K562 (cell line): ENCODE results near the gene DOCK3. TPM values are rescaled to one million over a fixed set of nuclear protein-coding genes. Genes with fewer than 3 reads are reported as not detected.

ENCODE experiments used
- ATAC-seq: fragments of 200-7000 bp; cut with Tn5 transposase; 3 replicates; pipeline ENCODE4 v1.9.1; 2020; ENCODE audit warnings: moderate library complexity
- BruUV-seq: library from RNA; stranded (reverse); fragments of 400-500 nt; replicated peaks from 2 replicates; lab custom pipeline; 2021; lab: Mats Ljungman, UMichigan
- CTCF ChIA-PET: fragments of 300-600 bp; formaldehyde crosslinking; extraction: SDS; loops from one replicate; lab custom pipeline; 2021; ENCODE audit warnings: low intra/inter-chr PET ratio; lab: Yijun Ruan, JAX
- POLR2A ChIA-PET: fragments of 300-600, 350-650 bp; sonication (Branson Sonifier 250); formaldehyde crosslinking; extraction: SDS; loops from one replicate; lab custom pipeline; 2021; ENCODE audit warnings: antibody characterized with exemption, inconsistent platforms; lab: Yijun Ruan, JAX
- DNase-seq, 4 experiments: peaks; one replicate each; pipeline versions ENCODE4 v3.0.0 to v3.0.0-alpha.2; 2011 to 2018; ENCODE audit warnings: low spot score in 3 of 4, mixed read lengths in 3 of 4; ENCODE audit errors: extremely low read depth in 1 of 4
- FAIRE-seq: peaks from 2 replicates; lab custom pipeline; 2011; peaks lifted over from hg19 to GRCh38; lab: Jason Lieb, UNC
- H2AFZ ChIP-seq: 2 replicates; pipeline ENCODE4 v1.6.0; 2011; ENCODE audit warnings: low read depth, low read length, control low read depth, inconsistent platforms
- H3K27ac ChIP-seq: fragments of 200-600 bp; 3 replicates; pipeline ENCODE4 v1.8.0; 2011; ENCODE audit warnings: low read depth, mild to moderate bottlenecking, control low read depth, inconsistent platforms, low read length, moderate library complexity, mixed read lengths; ENCODE audit errors: extremely low read depth
- H3K27me3 ChIP-seq, 2 experiments: fragments of 300-600 bp in 1 of 2; 2 replicates in 1 of 2; 3 replicates in 1 of 2; pipeline versions ENCODE4 v1.6.0 to v1.8.0; 2011; ENCODE audit warnings: inconsistent platforms in 2 of 2, low read length in 2 of 2, mild to moderate bottlenecking in 1 of 2, mixed read lengths in 1 of 2, moderate library complexity in 1 of 2; ENCODE audit not compliant: control insufficient read depth in 2 of 2, insufficient read depth in 2 of 2
- H3K36me3 ChIP-seq: fragments of 300-600 bp; 3 replicates; pipeline ENCODE4 v1.8.0; 2011; ENCODE audit warnings: mild to moderate bottlenecking, low read length, inconsistent platforms; ENCODE audit not compliant: control insufficient read depth, insufficient read depth
- H3K4me1 ChIP-seq, 2 experiments: fragments of 200-600 bp in 1 of 2; replicated peaks in 1 of 2; 2 replicates in 1 of 2; 3 replicates in 1 of 2; pipeline versions ENCODE4 v1.5.1 to v1.8.0; 2011; ENCODE audit warnings: inconsistent platforms in 2 of 2, low read length in 2 of 2, mild to moderate bottlenecking in 1 of 2, mixed read lengths in 1 of 2, moderate library complexity in 1 of 2; ENCODE audit not compliant: control insufficient read depth in 2 of 2, insufficient read depth in 2 of 2
- H3K4me2 ChIP-seq: 2 replicates; pipeline ENCODE4 v1.6.1; 2011; ENCODE audit warnings: low read length, control low read depth, inconsistent platforms, mixed read lengths; ENCODE audit not compliant: insufficient read depth
- H3K4me3 ChIP-seq: fragments of 200-600 bp; sonication (generic), shearing (Covaris generic); 2 replicates; pipeline ENCODE4 v1.5.1; 2016; ENCODE audit warnings: control low read depth, inconsistent platforms
- H3K79me2 ChIP-seq: fragments of 200-600 bp; 3 replicates; pipeline ENCODE4 v1.8.0; 2011; ENCODE audit warnings: low read length, inconsistent platforms; ENCODE audit not compliant: control insufficient read depth, insufficient read depth
- H3K9ac ChIP-seq, 2 experiments: 2 replicates each; pipeline versions ENCODE4 v1.6.0 to v1.6.1; 2011; ENCODE audit warnings: low read depth in 2 of 2, low read length in 2 of 2, control low read depth in 1 of 2, inconsistent platforms in 1 of 2, mild to moderate bottlenecking in 1 of 2, mixed read lengths in 1 of 2; ENCODE audit not compliant: insufficient read depth in 1 of 2
- H3K9me1 ChIP-seq: one replicate; pipeline ENCODE4 v1.6.0; 2011; ENCODE audit warnings: inconsistent platforms, mild to moderate bottlenecking, low read length, moderate library complexity; ENCODE audit not compliant: control insufficient read depth, insufficient read depth
- H3K9me3 ChIP-seq: replicated peaks from 2 replicates; pipeline ENCODE4 v1.5.1; 2011; ENCODE audit warnings: low read depth, low read length, inconsistent platforms; ENCODE audit not compliant: control insufficient read depth, insufficient read depth
- H4K20me1 ChIP-seq: replicated peaks from 2 replicates; pipeline ENCODE4 v1.6.1; 2011; ENCODE audit warnings: low read length, inconsistent platforms, mixed read lengths; ENCODE audit not compliant: control insufficient read depth, insufficient read depth
- EWSR1 ChIP-seq: fragments of 450-650 bp; IDR thresholded peaks from 2 replicates; pipeline ENCODE4 v1.6.1; 2018; ENCODE audit warnings: borderline replicate concordance, mild to moderate bottlenecking, low read depth, moderate library complexity; ENCODE audit not compliant: partially characterized antibody
- GATAD2A ChIP-seq: fragments of 450-650 bp; IDR thresholded peaks from 2 replicates; pipeline ENCODE4 v1.6.1; 2017
- KLF13 ChIP-seq: fragments of 450-650 bp; IDR thresholded peaks from 2 replicates; pipeline ENCODE4 v1.6.1; 2016; ENCODE audit warnings: missing genetic modification characterization, low read depth, mild to moderate bottlenecking, missing compliant biosample characterization, moderate library complexity, borderline replicate concordance
- NONO ChIP-seq, 2 experiments: fragments of 200-400 bp in 1 of 2; fragments of 450-650 bp in 1 of 2; formaldehyde crosslinking in 1 of 2; IDR thresholded peaks; 2 replicates each; pipeline ENCODE4 v1.6.1; 2017; ENCODE audit warnings: low read depth in 2 of 2, mild to moderate bottlenecking in 2 of 2, moderate library complexity in 2 of 2, low read length in 1 of 2
- STAT5A ChIP-seq: IDR thresholded peaks from 2 replicates; pipeline ENCODE4 v1.6.1; 2012; ENCODE audit warnings: low read length, inconsistent platforms, borderline replicate concordance
- TAF1 ChIP-seq: IDR thresholded peaks from 2 replicates; pipeline ENCODE4 v1.6.1; 2011; ENCODE audit warnings: mild to moderate bottlenecking, low read length, moderate library complexity; ENCODE audit not compliant: insufficient read depth, control insufficient read depth, severe bottlenecking; ENCODE audit errors: extremely low read depth
- ZNF561 ChIP-seq: fragments of 450-650 bp; formaldehyde crosslinking; conservative IDR thresholded peaks from 2 replicates; pipeline ENCODE4 v1.4.0; 2020; ENCODE audit warnings: mild to moderate bottlenecking, moderate library complexity
- ZNF644 ChIP-seq: fragments of 200-800 bp; sonication (Bioruptor generic); IDR thresholded peaks from 2 replicates; pipeline ENCODE4 v1.6.1; 2016; ENCODE audit warnings: low read depth, missing genetic modification characterization, missing compliant biosample characterization
- WGBS: fragments of 100-300 bp; shearing (Covaris generic); methylation state at CpG from one replicate; pipeline ENCODE4 v1.1.6; 2016; ENCODE audit warnings: low coverage, mixed read lengths; ENCODE audit not compliant: insufficient coverage; ENCODE audit errors: missing lambda C conversion rate; 5-methylcytosine and 5-hydroxymethylcytosine counted together
- in situ Hi-C: fragments of 300-500 bp; cut with MboI; formaldehyde crosslinking; loops from 4 replicates; pipeline ENCODE4 v1.15.0; 2018; ENCODE audit warnings: inconsistent platforms, mixed read lengths
- intact Hi-C: fragments of 100-400 bp; cut with micrococcal nuclease; formaldehyde crosslinking; loops from 2 replicates; pipeline ENCODE4 v1.14.2; 2022
- polyA plus RNA-seq, 8 experiments: library from polyadenylated mRNA; depleted of rRNA in 4 of 8; stranded (reverse) in 5 of 8; unstranded in 3 of 8; fragments of >200 nt; fragmentation: Nextera tagmentation in 2 of 8; fragmentation: Illumina TruSeq in 1 of 8; extraction: Ambion mirVana in 2 of 8; extraction: Trizol in 1 of 8; gene quantifications; 2 replicates each; pipeline versions ENCODE4 v1.2.1 to v1.2.3, GENCODE V29; 2011 to 2014; ENCODE audit warnings: inconsistent platforms in 1 of 8, missing spikeins in 1 of 8
- total RNA-seq, 7 experiments: library from RNA; depleted of rRNA in 6 of 7; stranded (reverse); fragments of >200 nt in 6 of 7; fragmentation: Illumina TruSeq in 2 of 7; extraction: Trizol in 2 of 7; gene quantifications; 2 replicates each; pipeline versions ENCODE4 v1.2.1 to v1.2.3, GENCODE V29; 2011 to 2021; ENCODE audit warnings: low replicate concordance in 1 of 7
- TF ChIP-seq, protein P1 (sequence below): sonication (generic); IDR thresholded peaks from 2 replicates; pipeline ENCODE4 v1.6.1; 2016
- TF ChIP-seq, protein P2 (sequence below): fragments of 250-450 bp; sonication (Bioruptor Pico); IDR thresholded peaks from 2 replicates; pipeline ENCODE4 v1.5.0; 2022; ENCODE audit warnings: mild to moderate bottlenecking

Gene DOCK3
- total and polyA plus RNA-seq, 9 of the 15 experiments (the other 6 are each of a cell fraction or from before 2014, with no cell fraction given) = under 0.01 to 0.03 (median 0.01) TPM; not detected in 4

DNA sequence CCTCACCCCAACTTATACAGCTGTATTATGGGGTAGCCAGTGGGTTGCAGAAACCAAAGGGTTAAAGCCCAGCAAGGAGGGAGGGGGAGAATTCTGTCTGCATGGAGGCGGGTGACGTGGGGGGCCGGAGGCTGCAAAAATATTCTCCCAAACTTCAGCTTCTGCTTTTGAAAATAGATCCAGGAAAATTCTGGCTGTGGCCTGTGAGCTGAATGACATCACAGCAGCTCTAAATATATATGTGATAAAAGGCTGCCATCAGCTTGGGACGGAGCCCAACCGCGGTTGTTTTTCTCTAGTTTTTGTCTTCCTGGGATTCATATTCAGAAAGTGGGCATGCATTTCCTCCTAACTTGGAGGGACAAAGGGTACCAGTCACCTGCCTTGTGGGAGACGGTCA lies 30.2 kb upstream of the DOCK3 start:
- Histone ChIP-seq H3K9me1 (no peaks in the 10 kb centered on the region), H3K9ac (no peak overlapping the region), H3K27ac (no peak overlapping the region), H3K9me3 (no peaks in the 10 kb centered on the region), H3K36me3 (peaks cover 69% of the 10 kb centered on the region; the same call in 2 of the 3 replicates), H2AFZ (no peak overlapping the region), H3K4me1 (peaks cover 0 to 4% of the 10 kb centered on the region in 2 experiments; a peak in 2 of 5 replicates), H3K4me3 (no peak overlapping the region), H3K4me2 (no peak overlapping the region), H3K27me3 (no peaks in the 10 kb centered on the region), H4K20me1 (peaks cover 2% of the 10 kb centered on the region; the same call in 1 of the 2 replicates), H3K79me2 (no peaks in the 10 kb centered on the region)
- intact Hi-C loops (no loop called here), in situ Hi-C loops (loop anchor here (25.0 kb wide), 1 partner anchor 1043 kb away; no protein-coding TSS in a partner anchor)
- DNase-seq = no peak
- WGBS = 77% methylated on average over 7 of the region's 7 CpGs
- CTCF ChIA-PET = no interaction called here
- no peak for ATAC-seq
- no peak for FAIRE-seq
- POLR2A ChIA-PET = interaction anchor here (0.7 kb wide), 1 partner anchor 75 kb away, joined by 3 read pairs; the partner anchor contains the start of gene HEMK1
- no TSS peak for BruUV-seq
- no peak for TF ChIP-seq TAF1
- TF ChIP-seq, protein P1, sequence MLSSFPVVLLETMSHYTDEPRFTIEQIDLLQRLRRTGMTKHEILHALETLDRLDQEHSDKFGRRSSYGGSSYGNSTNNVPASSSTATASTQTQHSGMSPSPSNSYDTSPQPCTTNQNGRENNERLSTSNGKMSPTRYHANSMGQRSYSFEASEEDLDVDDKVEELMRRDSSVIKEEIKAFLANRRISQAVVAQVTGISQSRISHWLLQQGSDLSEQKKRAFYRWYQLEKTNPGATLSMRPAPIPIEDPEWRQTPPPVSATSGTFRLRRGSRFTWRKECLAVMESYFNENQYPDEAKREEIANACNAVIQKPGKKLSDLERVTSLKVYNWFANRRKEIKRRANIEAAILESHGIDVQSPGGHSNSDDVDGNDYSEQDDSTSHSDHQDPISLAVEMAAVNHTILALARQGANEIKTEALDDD = no peak
- no peak for TF ChIP-seq NONO (IDR thresholded peaks at IDR 0.05; ENCODE audit: low read depth in 2 of 2, low read length in 1 of 2)
- no peak for TF ChIP-seq ZNF561
- no peak for TF ChIP-seq KLF13
- TF ChIP-seq STAT5A = no peak
- TF ChIP-seq, protein P2, sequence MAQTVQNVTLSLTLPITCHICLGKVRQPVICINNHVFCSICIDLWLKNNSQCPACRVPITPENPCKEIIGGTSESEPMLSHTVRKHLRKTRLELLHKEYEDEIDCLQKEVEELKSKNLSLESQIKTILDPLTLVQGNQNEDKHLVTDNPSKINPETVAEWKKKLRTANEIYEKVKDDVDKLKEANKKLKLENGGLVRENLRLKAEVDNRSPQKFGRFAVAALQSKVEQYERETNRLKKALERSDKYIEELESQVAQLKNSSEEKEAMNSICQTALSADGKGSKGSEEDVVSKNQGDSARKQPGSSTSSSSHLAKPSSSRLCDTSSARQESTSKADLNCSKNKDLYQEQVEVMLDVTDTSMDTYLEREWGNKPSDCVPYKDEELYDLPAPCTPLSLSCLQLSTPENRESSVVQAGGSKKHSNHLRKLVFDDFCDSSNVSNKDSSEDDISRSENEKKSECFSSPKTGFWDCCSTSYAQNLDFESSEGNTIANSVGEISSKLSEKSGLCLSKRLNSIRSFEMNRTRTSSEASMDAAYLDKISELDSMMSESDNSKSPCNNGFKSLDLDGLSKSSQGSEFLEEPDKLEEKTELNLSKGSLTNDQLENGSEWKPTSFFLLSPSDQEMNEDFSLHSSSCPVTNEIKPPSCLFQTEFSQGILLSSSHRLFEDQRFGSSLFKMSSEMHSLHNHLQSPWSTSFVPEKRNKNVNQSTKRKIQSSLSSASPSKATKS = no peak
- TF ChIP-seq ZNF644 (tag) = no peak
- TF ChIP-seq GATAD2A = no peak
- no peak for TF ChIP-seq EWSR1
